Lower leg skin (tissue), 3 donors: Measurements from ENCODE around the gene NDUFA7.

Experiments used
- CTCF ChIP-seq, 3 donors: fragments of 450-650 bp; IDR thresholded peaks; one replicate each; pipeline ENCODE4 v1.5.1; 2016; ENCODE audit warnings: antibody characterized with exemption in 3 of 3, mild to moderate bottlenecking in 3 of 3, moderate library complexity in 2 of 3
- POLR2A ChIP-seq, 2 donors: fragments of 450-650 bp; IDR thresholded peaks; one replicate each; pipeline ENCODE4 v1.6.1; 2016 to 2017; ENCODE audit warnings: antibody characterized with exemption in 2 of 2, mild to moderate bottlenecking in 1 of 2, moderate library complexity in 1 of 2

- TF ChIP-seq CTCF (IDR thresholded peaks at IDR 0.05) (no peak), POLR2A (IDR thresholded peaks at IDR 0.05) (no peak)
Measured at GRCh38 chr19:8320564-8321066, 560 bp downstream of the NDUFA7 start.
